GM19438 (cell line): Measurements from ENCODE around the gene SMAD1.
A peak's percentile ranks its signal among the peaks of the same experiment; 100 is the strongest.

Experiments used
- ATAC-seq: cut with Tn5 transposase; IDR thresholded peaks from one replicate; pipeline ENCODE4 v1.9.1; 2021; ENCODE audit warnings: low read depth; ENCODE audit not compliant: unreplicated experiment

The SMAD1 gene

DNA sequence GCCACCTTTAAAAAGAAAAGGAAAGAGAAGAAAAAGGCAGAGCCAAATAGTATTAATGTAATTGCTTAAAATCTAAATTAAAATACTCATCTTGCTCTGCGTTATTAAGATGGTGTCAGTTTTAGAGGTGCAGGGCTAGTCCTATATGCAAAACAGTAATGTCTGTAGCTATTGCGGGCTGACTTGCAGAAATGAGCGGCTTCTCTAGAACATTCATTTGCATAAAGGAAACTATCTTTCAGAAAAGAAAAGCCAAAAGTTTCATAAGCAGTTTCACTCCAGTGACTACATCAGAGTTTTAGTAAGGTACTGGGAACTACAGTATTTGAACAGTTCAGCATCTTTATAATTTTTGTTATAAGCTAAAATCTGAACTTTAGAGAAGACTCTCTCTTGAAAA, 6.0 kb downstream of the SMAD1 start:
- peak; percentile 90 for ATAC-seq

DNA sequence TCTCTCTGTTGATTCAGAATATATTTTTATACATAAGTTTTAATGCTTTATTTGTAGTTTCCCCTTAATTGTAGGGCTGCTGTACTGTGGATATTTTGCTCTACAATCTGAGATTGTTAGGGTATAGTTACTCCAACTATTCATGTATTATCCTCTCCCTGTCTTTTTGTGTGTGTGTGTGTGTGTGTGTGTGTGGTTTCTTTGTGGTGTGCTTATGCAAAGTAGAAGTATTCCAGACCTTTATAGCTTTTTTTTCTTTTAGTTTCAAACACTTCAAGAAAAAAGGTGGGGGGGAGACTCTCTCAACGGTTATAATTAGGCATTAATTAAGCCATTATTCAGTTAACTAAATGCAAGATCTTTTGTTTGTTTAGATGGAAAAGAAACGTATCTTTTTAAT, 6.7 kb downstream of the SMAD1 start:
- ATAC-seq = no peak

DNA sequence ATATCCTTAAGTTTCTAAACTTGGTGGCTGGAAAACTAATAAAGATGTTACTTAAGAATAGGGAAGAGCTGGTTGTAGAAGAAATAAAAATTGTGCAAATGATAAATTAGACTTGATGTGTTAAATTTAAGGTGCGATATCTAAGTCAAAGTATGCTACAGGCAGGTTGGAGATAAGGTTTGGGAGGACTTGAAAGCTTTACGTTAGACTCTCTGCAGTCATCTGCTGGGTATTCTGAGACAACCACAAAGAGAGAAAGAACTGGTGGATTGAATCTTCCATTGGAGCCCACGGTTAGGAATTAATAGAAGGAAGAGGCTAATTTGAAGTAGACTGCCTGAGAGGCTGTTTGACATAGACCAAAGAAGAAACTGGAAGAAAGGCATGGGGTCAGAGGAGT, 7.9 kb downstream of the SMAD1 start:
- ATAC-seq = no peak

DNA sequence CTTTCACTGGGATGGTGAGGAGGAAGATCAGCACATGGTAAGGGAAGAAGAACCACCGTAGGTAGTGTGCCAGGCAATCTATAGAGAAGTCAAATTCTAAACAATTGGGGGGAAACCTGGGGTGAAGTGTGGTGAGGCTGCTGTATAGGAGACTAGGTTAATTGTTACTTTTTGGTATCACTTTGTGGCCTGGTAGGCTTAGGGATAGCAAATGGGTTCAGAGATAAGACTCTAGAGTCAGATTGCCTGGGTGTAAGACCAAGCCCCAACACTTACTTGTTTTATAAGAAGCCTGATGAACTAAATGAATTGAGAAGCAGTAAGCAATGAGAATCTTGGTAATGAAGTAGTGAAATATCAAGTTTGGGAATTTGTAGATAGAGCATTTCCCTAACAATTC, 8.7 kb downstream of the SMAD1 start:
- no peak for ATAC-seq

DNA sequence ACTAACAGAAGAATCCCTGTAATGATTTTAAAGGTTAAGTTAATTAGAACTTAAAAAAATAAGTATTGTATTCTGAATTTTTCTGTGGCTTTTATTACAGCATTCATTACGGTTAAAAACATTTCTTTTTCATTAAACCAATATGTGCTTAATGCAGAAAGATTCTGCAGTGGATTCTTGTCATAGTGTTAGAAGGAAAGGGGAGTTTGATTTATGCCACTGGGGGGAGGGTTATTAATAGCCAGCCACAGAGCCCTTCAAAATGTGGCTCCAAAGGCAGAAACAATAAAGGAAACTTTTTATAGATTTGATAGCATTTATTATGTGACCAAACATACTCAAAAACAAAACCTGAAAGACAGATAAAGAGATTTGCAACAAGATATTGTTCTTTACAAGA, 9.1 kb downstream of the SMAD1 start:
- no peak for ATAC-seq

DNA sequence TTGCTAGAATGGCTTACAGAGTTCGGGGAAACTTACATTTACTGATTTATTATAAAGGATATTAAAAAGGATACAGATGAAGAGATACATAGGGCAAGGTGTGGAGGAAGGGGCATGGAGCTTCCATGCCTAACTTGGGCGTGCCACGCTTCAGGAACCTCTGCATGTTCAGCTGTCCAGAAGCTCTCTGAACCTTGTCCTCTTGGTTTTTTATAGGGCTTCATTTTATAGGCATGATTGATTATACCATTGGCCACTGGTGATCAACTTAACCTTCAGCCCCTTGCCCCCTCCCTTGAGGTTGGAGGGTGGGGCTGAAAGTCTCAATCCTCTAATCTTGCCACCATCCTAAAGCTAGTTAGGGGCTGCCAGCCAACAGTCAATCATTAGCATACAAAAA, 10.7 kb downstream of the SMAD1 start:
- ATAC-seq = no peak

DNA sequence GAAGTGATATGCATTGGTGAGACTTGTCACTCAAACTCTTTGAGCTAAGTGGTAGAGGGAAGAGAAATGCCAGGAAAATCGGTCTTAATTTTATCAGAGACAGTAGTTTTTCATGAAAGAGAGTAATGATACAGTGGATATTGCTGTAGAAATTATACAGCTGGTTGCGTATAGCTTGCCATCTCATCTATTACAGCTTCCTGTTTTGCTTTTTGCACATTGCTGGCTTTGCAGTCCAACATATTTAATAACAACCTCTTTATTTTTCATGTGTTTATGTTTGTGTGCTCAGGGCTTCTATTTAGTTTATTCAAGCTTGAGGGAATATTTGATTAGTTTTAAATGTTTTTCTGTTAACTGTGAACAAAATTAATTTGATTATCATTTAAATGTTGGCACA, 11.5 kb downstream of the SMAD1 start:
- ATAC-seq = no peak

DNA sequence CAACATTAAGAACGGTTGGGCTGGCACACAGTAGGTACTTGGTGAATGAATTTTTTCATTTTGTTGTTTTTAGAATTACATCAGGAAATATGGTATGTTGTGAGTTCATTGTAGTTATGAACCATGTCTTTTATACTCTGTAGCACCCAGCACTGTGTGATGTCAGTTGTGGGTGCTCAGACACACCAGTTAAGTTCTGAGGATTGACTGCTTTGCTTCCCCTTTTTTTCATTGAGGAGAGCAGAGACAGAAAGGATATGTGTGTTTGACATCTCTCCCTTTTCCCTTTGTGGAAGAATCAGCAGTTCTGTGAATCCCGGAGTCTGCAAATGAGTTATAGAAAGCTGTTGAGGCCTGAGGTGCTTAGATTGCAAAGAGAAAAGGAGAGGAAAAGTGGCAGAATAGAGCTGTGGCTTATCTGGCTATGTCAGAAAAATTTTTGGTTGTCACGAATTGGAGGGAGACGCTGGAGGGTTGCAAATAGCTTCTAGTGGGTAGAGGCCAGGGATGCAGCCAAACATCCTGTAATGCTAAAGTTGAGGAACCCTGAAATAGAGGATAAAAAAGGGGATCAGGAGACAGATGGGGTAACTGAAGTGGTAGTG, 13.1 kb downstream of the SMAD1 start:
- ATAC-seq = no peak

DNA sequence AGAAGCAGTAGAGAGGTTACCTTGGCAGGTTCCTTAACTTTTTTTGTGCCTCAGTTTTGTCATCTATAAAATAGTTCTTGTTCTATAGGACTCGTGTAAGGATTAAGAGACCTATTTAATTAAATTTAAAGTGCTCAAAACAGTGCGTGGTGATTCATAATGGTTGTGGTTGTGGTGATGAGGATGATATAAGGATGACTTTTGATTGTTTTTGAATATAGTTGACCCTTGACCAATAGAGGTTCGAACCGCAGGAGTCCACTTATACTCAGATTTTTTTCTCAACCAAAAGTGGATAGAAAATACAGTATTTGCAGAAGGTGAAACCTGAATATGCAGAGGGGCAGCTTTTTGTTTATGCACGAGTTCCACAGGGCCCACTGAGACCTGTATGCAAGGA, 14.6 kb downstream of the SMAD1 start:
- no peak for ATAC-seq

DNA sequence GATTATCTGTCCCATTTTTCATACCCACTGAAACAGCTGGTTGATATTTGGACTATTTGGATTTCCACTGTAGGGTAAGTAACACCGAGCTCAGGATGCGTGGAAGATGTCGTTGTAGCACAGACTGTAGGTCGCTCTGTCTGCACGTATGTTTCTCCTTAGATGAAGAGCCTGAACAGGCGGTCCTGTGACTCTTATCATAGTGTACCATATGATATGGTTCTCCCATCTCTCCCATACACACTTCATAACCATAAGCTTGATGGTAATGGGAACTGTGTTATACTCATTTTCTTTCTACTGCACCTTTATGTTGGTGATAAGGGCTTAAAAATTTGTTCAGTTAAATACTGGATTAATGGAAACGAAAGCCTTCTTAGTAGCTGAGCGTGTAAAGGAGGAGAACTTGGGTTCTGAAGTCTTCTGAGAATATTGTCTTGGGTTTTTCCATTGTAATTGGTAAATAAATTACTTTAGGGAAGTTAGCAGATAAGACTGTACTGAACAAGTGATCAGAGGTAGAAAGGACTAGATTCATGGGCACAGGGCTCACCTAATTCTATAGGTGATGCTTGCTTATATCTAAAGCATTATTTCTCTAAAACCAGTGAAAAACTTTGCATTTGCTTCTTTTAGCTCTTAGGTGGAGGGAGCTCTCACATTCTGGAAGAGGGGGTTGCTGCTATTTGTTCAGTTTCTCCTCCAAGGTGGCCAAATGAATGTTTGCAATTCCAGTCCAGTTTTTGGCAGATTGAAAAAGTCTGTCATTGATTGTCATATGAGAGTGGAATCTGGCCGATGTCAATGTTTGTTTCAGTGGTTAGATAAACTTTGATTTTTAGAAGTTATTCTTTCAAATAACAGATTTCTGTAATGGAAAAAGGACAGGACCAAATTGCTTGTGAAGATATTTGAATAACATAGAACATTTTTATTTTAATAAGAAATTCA, 15.8 kb downstream of the SMAD1 start:
- no peak for ATAC-seq

DNA sequence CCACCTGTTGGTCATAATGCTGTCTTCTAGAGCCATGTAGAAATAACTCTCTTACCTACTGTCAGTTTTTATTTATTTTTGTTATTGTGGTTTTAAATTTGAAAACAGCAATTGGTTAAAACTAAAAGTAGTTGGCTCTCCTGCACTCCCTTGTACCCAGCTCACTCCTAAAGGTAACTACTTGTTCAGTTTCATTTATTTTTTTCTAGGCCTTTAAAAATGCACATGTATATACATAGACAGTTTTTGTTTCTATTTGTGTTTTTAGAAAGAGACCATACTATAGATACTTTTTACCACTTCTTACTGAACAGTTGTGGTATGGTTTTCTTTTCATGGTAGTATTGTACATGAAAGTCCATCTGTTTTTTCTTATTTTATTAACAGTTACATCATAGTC, 16.8 kb downstream of the SMAD1 start:
- peak; percentile 51 for ATAC-seq

DNA sequence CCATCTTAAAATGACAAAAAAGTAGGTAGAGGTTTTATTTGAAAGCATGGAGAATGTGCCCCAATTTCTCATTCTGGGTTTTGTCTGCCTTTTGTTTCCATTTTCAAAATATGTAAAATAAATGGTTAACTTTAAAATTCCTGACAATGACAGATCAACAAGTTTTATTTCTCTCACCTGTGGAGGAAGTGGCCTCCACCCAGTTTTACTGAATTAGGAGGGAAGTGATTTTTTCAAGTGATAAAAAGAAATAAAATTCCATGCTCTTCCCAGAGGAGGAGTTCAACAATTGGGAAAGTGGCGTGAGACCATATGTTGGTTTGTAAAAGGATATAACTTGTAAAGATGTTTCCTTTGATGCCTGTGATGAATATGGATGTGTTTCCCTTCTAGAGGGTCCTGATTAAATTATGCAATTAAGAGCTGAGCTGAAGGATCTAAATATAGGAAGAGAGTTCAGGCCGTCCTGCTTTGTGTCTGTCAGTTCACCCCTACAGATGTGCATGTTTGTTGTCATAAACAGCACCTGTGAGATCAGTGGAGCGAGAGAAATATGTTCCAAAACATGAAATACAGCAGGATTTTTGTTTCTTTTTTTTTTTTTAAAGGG, 19.5 kb downstream of the SMAD1 start:
- ATAC-seq = peak; percentile 44

DNA sequence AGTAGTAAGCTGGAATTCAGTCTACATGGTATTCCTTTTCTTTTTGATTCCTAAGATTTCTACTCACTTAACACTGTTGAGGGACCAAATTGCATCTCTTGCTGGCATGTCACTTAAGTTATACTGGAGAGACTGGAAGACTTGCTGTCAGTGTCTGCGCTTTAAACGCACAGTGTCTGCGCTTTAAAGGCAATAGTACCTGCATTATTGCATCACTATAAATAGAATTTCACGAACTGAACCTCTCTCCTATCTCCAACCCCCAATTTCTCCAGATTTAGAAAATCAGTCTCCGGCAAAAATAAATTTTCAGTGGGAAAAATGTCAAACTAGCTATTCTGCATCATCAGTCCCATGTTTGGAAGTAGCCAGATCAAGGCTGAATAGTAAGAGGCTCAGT, 21.2 kb downstream of the SMAD1 start:
- ATAC-seq = no peak

DNA sequence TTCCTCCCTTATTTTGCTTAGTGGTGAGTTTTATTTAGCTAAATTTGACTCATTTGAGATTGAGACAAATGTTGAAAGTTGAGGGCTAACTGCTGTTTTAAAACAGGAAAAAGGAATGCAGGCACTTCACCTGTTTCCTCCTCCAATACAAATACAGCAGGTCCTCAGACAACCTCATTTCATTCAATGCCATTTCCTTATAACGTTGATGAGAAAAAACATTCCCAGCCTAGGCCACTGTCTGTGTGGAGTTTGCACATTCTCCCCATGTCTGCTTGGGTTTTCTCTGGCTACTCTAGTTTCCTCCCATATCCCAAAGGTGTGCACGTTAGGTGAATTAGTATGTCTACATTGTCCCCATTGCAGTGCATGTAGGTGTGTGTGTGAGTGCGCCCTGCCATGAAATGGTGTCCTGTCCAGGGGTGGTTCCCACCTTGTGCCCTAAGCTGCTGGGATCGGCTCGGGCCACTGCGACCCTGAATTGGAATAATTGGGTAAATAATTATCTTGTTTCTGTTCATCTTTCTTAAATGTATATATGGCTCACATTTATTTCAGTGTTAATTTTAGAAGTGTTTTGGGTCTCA, 21.9 kb downstream of the SMAD1 start:
- ATAC-seq = no peak

DNA sequence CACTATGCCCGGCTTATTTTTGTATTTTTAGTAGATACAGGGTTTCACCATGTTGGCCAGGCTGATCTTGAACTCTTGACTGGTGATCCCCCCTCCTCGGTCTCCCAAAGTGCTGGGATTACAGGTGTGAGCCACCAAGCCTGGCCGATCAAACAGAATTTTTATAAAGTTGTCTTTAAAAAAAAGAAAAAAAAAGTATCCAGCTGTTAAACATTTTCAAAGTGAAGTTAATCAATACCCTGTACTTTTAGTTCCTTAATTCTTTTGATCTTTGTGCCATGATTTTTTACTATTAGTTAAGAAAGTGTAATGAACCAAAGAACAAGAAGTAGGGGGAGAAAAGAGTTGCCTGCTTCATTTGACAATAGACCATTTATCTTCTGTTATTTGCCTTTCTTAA, 24.3 kb downstream of the SMAD1 start:
- ATAC-seq = no peak

DNA sequence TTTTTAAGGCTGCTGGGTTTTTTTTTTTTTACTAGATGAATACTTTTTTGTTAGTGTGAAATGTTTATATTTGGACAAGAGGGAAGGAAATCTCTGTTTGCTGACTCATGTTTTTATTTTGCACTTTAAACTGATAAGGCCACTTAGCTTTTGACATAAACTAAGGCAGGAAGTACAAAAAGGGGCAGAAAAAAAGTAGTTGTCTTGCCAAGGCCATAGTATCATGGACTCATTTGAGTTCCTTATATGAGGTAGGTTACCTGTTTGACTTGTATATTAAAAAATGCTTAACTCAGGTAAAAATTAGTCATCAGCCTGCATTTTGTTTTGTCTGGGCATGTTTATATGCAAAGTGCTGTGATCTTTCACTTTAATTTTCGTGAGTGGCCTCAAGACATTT, 26.0 kb downstream of the SMAD1 start:
- ATAC-seq = no peak

DNA sequence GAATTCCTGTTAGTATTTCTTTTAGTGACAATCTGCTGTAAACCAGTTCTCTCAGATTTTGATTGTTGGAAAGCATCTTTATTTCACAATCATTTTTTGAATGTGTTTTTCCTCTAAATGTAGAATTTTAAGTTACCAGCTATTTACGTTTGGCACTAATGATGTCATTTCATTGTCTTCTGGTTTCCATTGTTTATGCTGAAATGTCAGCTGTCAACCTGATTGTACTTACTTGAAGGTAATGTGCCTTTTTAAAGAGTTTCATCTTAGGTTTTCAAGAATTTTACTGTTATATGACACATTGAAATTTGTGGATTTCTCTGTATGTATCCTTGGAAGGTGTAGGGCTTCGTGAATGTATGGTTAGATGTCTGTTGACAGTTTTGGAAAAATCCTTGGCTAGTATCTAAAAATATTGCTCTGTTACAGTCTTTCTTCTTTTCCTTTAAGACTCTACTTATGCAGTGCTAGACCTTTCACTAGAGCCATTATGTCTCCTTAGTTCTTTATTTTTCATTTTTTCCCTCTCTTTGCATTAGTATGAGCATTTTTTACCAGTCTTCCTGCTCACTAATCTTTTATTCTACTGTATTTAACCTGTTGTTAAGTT, 30.4 kb downstream of the SMAD1 start:
- no peak for ATAC-seq

DNA sequence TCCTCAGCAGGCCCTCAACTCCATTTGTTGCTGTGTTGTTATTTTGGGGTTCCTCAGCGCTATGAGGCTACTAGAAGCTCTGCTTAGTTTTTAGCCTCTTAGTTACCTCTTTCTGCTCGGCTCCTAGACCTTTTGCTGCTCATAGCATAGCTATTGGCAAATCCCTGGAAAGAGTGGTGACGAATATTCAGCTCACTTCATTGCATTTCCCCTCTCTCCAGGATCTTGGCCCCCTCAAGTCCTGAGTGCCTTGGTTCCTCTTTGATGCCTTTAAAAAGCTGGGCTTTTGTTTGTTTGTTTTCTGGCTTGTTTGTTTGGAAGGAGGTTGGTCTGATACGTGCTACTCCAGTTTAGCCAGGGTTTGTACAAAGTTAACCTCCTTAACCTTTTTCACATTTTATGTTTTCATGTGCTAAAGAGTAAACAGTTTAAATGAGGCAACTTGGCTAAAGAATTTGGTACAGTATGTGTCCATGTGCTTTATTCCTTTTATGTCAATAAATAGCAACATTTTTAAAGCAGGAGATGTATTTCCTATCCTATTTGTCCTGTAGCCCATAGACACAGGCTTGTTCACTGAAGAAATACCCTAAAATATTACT, 31.5 kb downstream of the SMAD1 start:
- no peak for ATAC-seq

DNA sequence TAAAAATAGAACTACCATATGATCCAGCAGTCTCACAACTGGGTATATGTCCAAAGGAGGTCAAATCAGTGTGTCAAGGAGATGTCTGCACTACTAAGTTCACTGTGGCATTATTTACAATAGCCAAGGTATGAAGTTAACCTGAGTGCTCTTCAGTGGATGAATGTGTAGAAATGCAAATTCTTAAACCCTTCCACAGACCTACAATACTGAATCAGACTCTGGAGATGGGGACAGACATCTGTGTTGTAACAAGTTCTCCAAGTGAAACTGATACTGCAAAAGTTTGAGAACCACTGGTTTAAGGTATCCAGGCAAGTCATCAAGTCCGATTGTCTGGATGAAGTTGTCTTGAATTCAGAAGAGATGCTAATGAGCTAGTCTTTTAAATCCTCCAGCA, 38.5 kb downstream of the SMAD1 start:
- ATAC-seq = no peak

DNA sequence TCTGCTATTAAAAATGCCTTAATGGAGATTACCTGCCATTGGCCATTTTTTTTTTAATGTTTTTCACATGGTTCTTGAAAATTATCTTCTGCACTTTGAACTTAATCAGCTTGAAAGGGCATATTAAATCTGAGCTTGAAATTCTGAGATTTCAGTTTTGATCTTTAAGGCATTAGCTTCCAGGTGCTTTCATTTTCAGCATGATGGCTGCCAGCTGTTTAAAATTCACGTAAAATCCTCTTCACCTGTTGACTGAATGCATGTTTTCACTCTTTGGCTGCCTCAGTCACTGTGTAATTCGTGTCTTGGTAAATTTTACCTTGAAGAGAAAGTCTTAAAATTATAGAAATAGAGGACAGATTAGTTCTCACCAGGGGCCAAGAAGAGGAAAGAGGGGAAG, 39.6 kb downstream of the SMAD1 start:
- no peak for ATAC-seq

DNA sequence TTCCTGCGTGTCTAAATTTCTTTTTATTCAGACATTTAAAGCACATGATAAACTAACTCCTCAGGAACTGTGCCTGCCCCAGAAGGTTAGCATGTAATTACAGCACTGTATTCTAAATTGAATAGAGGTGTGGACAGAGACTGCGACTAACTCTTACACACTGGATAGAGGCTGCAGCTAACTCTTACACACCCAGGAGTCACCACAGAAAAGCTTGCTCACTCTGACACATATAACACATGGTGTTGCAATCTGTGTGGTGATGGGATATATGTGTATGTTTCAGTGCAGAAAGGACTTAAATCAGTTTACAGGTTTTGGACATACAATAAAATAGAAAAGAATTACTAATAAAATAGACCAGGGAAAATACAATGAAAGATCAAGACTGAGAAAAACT, 41.5 kb downstream of the SMAD1 start:
- ATAC-seq = no peak
